Gastroesophageal sphincter (tissue), 3 donors: Measurements from ENCODE around the gene TRAPPC1.

ENCODE experiments used
- CTCF ChIP-seq, 4 experiments: fragments of 200-600 bp in 2 of 4; fragments of 450-650 bp in 2 of 4; sonication (generic) in 1 of 4; IDR thresholded peaks; one replicate each; pipeline ENCODE4 v1.5.1; 2017 to 2019; ENCODE audit warnings: antibody characterized with exemption in 4 of 4, mild to moderate bottlenecking in 2 of 4, moderate library complexity in 2 of 4
- POLR2A ChIP-seq, 2 donors: fragments of 450-650 bp; IDR thresholded peaks; one replicate each; pipeline ENCODE4 v1.6.1; 2017; ENCODE audit warnings: antibody characterized with exemption in 2 of 2, mild to moderate bottlenecking in 2 of 2, moderate library complexity in 1 of 2
- POLR2AphosphoS5 ChIP-seq: sonication (generic); formaldehyde crosslinking; IDR thresholded peaks from one replicate; pipeline ENCODE4 v1.6.1; 2017; ENCODE audit warnings: antibody characterized with exemption

- no peak for TF ChIP-seq POLR2A (IDR thresholded peaks at IDR 0.05)
- TF ChIP-seq CTCF (IDR thresholded peaks at IDR 0.05) = no peak
- TF ChIP-seq POLR2AphosphoS5 = no peak
Observed at GRCh38 chr17:7977805-7978204, 46.1 kb upstream of the TRAPPC1 start.
